Mammary epithelial cell (primary cell): ENCODE measurements around the gene LYRM4.

ENCODE experiments used
- CTCF ChIP-seq, 2 donors: IDR thresholded peaks in 1 of 2; conservative IDR thresholded peaks in 1 of 2; 2 replicates each; pipeline ENCODE4 v1.5.1; 2011 to 2012; ENCODE audit warnings: inconsistent platforms in 2 of 2, low read length in 2 of 2, mild to moderate bottlenecking in 2 of 2, control low read depth in 1 of 2, low read depth in 1 of 2; ENCODE audit not compliant: insufficient read depth in 1 of 2; ENCODE audit errors: extremely low read depth in 1 of 2
- EZH2 ChIP-seq: IDR thresholded peaks from 2 replicates; pipeline ENCODE4 v1.6.1; 2012; ENCODE audit warnings: low read length, inconsistent platforms, borderline replicate concordance

GRCh38 chr6:5271926-5272325 is 11.2 kb upstream of the LYRM4 start:
- TF ChIP-seq CTCF (conservative IDR thresholded peaks at IDR 0.05 in 1 of 2, IDR thresholded peaks at IDR 0.05 in 1 of 2; ENCODE audit: extremely low read depth in 1 of 2, insufficient read depth in 1 of 2, low read depth in 1 of 2, low read length in 2 of 2) (no peak), EZH2 (no peak)
